HUES64 (cell line): Measurements from ENCODE around the gene MACROD2.
"Not testable (repeated sequence)": the region's sequence is repeated elsewhere in the genome, so short reads cannot be mapped to it uniquely, and the experiment has no call there.

Experiments
- H3K27ac ChIP-seq: 2 replicates; pipeline ENCODE4 v1.7.0; 2013; ENCODE audit warnings: low read depth, low read length, inconsistent platforms
- H3K27me3 ChIP-seq: 2 replicates; pipeline ENCODE4 v1.6.1; 2013; ENCODE audit warnings: mild to moderate bottlenecking, low read length; ENCODE audit not compliant: insufficient read depth
- H3K36me3 ChIP-seq: 2 replicates; pipeline ENCODE4 v1.6.1; 2013; ENCODE audit warnings: mild to moderate bottlenecking, low read length; ENCODE audit not compliant: insufficient read depth
- H3K4me1 ChIP-seq: 2 replicates; pipeline ENCODE4 v1.6.1; 2013; ENCODE audit warnings: mild to moderate bottlenecking, low read length, moderate library complexity; ENCODE audit not compliant: insufficient read depth
- H3K4me3 ChIP-seq: 2 replicates; pipeline ENCODE4 v1.5.1; 2013; ENCODE audit warnings: mild to moderate bottlenecking, low read length, moderate library complexity
- H3K9ac ChIP-seq: 2 replicates; pipeline ENCODE4 v1.6.1; 2013; ENCODE audit warnings: mild to moderate bottlenecking, low read depth, low read length
- H3K9me3 ChIP-seq: 2 replicates; pipeline ENCODE4 v1.6.1; 2013; ENCODE audit warnings: low read depth, low read length; ENCODE audit not compliant: insufficient read depth
- WGBS: fragments of 150-250, 120-280 bp; methylation state at CpG from one replicate; pipeline ENCODE4 v1.1.7; 2013; ENCODE audit warnings: missing lambda C conversion rate; 5-methylcytosine and 5-hydroxymethylcytosine counted together

Gene MACROD2

DNA sequence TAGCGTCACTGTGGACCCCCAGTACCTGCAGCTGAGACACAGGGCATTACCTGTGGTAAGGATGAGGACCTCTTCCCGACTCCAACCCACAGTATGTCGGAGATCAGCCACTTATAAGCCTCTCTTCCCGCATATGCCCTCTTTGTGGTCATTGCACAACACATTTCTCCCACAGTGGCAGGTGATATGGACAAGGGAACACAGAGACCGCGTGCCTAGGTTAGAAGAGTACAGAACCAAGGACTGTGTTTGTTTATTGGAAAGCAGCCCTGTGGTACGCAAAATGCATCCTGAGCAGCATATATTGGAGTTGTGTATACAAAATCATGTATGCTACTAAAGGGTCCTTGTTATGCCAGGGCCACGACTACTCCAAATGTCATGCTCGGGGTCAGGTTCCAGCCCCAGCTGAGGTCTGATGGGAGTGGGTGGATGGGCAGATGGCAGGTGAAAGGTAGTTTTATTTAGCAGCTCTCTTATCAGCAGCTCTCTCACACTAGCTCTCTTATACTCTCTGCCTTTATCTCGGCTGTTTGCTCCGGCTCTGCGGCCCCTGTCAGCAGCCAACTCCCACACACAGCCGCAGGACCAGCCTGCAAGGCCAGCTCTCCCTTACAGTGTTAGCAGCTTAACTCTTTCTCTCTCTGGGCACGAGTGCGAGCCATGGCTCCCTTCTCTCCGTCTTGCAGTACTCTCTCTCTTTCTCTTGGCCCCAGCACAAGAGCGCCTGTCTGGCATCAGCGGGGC, 2009.0 kb downstream of the MACROD2 start:
- Histone ChIP-seq H3K9me3 (no peaks in the 10 kb centered on the region), H3K4me1 (peaks cover 31% of the 10 kb centered on the region), H3K9ac (no peak overlapping the region), H3K27me3 (no peaks in the 10 kb centered on the region), H3K36me3 (no peaks in the 10 kb centered on the region), H3K27ac (no peak overlapping the region), H3K4me3 (no peak overlapping the region)
- WGBS = 87% methylated on average over 18 of the region's 18 CpGs

DNA sequence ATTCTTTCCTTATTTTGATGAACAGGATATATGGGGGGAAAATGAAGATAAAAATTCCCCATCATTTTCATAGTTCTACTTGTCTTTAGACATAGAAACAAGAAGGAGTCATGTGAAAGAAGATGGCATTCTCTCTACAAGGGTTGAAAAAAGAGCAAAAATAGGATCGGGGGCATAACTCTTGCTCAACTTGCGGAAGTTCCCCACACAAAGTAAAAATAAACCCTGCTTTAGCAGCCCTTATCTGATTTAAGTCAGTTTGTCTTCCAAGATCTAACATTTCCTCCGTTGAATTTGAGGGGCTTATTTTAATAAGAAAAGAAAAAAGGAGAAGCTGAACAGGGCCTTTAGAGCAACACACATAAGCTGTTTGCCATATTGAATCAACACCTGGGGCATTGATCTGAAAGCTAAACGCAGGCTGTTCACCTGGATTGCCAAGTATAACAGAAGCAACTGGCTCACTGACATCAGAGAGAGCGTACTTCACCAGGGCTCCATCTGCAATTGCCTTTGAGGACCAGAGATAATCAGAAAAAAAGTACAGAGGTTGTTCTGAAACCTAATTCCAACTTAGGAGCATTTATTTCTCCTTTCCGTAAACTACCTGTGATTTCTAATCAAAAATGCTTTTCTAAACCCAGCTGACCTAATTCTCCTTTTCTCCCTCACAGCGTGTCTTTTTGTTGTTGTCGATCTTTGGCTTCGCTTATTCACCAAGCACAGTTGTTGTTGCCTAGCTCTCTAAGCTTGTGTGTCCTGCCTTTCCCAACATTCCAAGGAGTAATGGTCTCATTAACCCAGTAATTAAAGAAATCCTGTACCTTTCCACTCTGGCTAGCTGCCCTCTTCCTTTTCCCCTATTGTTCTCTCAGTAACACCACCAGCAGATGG, 2010.0 kb downstream of the MACROD2 start:
- peaks cover 31% of the 10 kb centered on the region for H3K4me1 ChIP-seq
- WGBS = 52% methylated on average over 9 of the region's 9 CpGs
- H3K27ac ChIP-seq = peak overlapping the region; percentile 82
- no peaks in the 10 kb centered on the region for H3K36me3 ChIP-seq
- no peaks in the 10 kb centered on the region for H3K27me3 ChIP-seq
- H3K4me3 ChIP-seq = no peak overlapping the region
- H3K9ac ChIP-seq = peak overlapping the region; percentile 18; the same call in 1 of the 2 replicates
- H3K9me3 ChIP-seq = no peaks in the 10 kb centered on the region

DNA sequence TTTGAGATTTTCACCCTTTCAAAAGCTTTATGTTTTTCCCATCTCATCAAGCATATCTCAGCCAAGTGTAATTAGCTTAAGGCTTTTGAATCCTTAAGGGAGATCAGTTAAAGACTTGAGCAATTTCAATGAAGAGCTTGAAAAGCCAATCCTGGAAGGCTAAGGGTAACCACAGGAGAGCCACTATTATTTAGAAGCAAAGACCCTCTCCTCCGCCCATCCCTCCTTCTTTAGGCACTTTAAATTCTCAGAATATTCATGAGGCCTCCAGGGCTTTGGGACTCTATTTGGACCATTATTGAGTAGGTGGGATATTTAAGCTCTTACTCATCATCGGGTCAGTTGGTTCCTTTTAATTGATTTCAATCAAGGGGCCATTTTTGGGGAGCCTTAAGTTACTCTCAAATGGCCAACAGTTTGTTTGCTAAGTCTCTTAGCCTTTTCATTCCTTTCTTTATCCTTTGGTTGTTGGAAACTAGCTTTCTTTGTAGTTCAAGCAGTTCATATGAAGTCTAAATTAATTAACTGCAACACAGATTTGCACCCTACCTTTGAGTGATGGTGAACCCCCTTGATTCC, 2010.7 kb downstream of the MACROD2 start:
- Histone ChIP-seq H3K36me3 (no peaks in the 10 kb centered on the region), H3K4me3 (no peak overlapping the region), H3K9ac (0 out of 2 replicates have a peak overlapping the region, but pooled peaks have one; percentile 2), H3K9me3 (no peaks in the 10 kb centered on the region), H3K27ac (peak overlapping the region; percentile 82), H3K27me3 (no peaks in the 10 kb centered on the region), H3K4me1 (peaks cover 31% of the 10 kb centered on the region)
- 31% methylated on average over 2 of the region's 2 CpGs for WGBS

DNA sequence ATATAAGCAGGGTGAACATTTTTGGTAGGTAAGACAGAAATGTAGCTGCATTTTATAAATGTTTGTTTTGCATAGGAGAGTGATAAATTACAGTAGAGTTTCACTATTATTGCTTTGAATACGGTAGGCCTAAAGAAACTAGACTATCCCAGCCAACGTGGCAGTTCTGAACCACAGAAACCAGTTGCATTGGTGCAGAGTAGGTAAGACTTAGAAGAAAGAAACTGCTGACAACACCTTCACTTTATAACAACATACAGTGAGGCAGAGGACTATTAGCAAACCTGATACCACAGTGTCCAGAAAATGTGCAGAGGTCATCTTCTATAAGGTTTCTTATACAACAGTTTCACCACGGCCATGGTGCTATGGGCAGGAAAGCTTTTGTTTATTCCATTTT, 2011.8 kb downstream of the MACROD2 start:
- WGBS = 92% methylated on average over 2 of the region's 3 CpGs
- H3K9ac ChIP-seq = no peak overlapping the region
- no peaks in the 10 kb centered on the region for H3K36me3 ChIP-seq

DNA sequence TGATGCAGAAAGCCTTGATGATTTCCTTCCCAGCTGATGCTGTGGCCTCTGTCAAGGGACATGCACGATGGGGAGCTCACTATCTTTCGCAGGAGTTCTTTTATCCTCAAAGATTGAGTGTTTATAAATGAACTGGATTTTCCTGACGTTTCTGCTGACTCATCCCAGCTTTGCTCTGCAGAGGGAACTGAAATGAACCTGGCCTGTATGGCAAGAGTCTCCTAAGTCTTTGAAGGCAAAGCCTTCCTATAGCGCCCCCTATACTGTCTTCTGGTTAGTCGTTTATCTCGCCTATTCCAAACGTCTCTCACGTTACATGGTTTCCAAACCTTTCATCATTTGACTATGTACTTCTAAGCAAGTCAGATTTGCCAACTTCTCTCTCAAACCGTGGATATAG, 2012.6 kb downstream of the MACROD2 start:
- no peak overlapping the region for H3K4me3 ChIP-seq
- no peak overlapping the region for H3K9ac ChIP-seq
- peaks cover 31% of the 10 kb centered on the region for H3K4me1 ChIP-seq
- no peaks in the 10 kb centered on the region for H3K27me3 ChIP-seq
- no peaks in the 10 kb centered on the region for H3K9me3 ChIP-seq
- no peaks in the 10 kb centered on the region for H3K36me3 ChIP-seq
- WGBS = 85% methylated on average over 9 of the region's 9 CpGs
- H3K27ac ChIP-seq = no peak overlapping the region; the same call in 1 of the 2 replicates

More for the DNA sequence above, 2011.8 kb downstream of the MACROD2 start:
- Histone ChIP-seq H3K27me3 (no peaks in the 10 kb centered on the region), H3K27ac (no peak overlapping the region), H3K4me3 (no peak overlapping the region), H3K4me1 (peaks cover 31% of the 10 kb centered on the region), H3K9me3 (no peaks in the 10 kb centered on the region)

DNA sequence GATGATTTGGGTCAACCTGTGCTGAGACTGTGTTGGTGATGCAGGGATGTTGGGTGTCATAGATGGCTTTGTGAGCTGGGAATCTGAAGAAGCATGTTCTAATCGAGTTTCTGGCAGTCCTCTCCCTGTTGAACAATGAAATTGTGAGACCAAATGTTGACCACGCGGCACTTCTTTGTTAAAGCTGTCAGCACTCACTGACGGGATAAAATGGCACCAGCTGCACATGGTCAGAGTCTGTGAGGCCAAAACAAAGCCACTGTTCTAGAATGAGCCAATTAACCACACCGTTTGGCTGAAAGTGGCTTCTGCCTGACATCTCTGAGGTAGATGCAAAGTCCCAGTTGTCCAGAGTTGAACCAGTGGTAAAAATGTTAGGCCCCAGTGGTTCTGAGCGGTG, 2015.7 kb downstream of the MACROD2 start:
- Histone ChIP-seq H3K4me3 (no peak overlapping the region), H3K9me3 (no peaks in the 10 kb centered on the region), H3K4me1 (peaks cover 16% of the 10 kb centered on the region), H3K9ac (no peak overlapping the region), H3K27me3 (no peaks in the 10 kb centered on the region), H3K27ac (no peak overlapping the region), H3K36me3 (no peaks in the 10 kb centered on the region)
- WGBS = 95% methylated on average over 6 of the region's 6 CpGs

DNA sequence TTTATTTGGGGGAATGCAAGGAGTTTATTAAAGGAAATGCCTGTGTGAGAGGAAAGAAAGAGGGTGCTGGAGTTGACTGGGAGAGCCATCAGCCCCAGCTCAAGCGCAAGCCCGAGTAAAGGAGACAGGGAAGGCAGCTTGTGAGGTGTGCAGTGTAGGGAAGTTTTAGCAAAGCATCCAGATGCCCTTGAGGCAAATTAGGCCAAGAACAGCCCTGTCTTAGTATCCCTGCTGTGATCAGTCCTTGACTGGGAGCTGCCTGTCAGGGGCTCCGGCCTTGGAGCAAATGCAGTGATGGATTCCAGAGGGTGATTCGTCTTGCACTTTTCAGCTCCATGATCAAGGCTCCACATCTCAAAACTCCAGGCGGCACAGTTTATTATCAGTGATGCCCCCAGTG, 2016.2 kb downstream of the MACROD2 start:
- Histone ChIP-seq H3K4me1 (peaks cover 12% of the 10 kb centered on the region), H3K27me3 (no peaks in the 10 kb centered on the region), H3K4me3 (no peak overlapping the region), H3K27ac (no peak overlapping the region), H3K9me3 (no peaks in the 10 kb centered on the region), H3K36me3 (no peaks in the 10 kb centered on the region), H3K9ac (no peak overlapping the region)
- WGBS = 94% methylated on average over 5 of the region's 5 CpGs

DNA sequence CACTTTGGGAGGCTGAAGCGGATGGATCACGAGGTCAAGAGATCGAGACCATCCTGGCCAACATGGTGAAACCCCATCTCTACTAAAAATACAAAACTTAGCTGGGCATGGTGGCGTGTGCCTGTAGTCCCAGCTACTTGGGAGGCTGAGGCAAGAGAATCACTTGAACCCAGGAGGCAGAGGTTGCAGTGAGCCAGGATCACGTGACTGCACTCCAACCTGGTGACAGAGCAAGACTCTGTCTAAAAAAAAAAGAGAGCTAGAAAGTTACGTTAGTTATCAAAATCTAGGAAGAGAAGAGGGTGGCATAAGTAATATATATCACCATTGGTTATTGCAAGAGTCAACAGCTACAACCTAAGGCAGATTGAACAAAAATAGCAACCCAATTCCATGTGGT, 2017.6 kb downstream of the MACROD2 start:
- not testable (repeated sequence) for H3K9ac ChIP-seq, H3K4me1 ChIP-seq, H3K9me3 ChIP-seq, H3K4me3 ChIP-seq, H3K27me3 ChIP-seq, H3K27ac ChIP-seq, H3K36me3 ChIP-seq
- 83% methylated on average over 6 of the region's 6 CpGs for WGBS

DNA sequence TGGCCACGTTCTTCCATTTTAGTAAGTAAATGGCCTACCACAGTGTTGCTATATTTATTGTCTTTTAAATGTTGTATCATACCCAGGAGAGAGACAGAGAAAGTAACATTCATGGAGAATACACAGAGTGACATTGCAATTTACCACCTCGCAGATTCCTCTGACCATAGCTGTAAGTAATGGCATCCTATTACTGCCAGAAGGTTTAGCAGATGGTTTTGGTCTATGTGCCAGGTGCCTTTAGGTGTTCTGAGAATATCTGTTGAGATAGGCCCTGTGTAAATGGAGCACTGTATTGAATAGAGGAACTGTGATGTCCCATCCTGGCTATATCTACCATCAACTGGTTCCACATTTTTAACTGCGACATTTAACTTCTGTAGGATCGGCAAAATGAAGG, 2018.3 kb downstream of the MACROD2 start:
- WGBS = 97% methylated on average over 4 of the region's 4 CpGs
- H3K36me3 ChIP-seq = no peaks in the 10 kb centered on the region
- H3K27me3 ChIP-seq = no peaks in the 10 kb centered on the region
- H3K4me3 ChIP-seq = no peak overlapping the region
- H3K27ac ChIP-seq = no peak overlapping the region
- no peaks in the 10 kb centered on the region for H3K4me1 ChIP-seq
- no peaks in the 10 kb centered on the region for H3K9me3 ChIP-seq
- no peak overlapping the region for H3K9ac ChIP-seq

DNA sequence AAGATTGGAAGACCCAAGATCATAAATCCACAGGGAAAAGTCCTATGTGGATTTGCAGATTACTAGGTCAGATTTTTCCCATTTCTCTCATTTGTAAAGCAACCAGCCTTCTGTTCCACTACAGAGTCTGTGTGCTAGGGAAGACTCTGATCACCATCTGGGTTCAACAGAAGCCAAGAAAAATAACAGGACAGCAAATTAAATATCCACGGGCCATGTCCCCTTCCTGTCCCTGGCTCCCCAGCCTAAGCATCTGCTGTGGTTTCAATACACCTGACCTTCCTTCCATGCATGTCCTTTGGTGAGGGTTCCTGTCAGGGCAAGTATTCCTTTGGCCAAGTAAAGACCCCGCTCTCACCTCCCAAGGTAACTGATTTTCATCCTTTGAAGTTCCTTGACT, 2019.1 kb downstream of the MACROD2 start:
- Histone ChIP-seq H3K9ac (no peak overlapping the region), H3K36me3 (no peaks in the 10 kb centered on the region), H3K27me3 (no peaks in the 10 kb centered on the region), H3K4me1 (no peaks in the 10 kb centered on the region), H3K27ac (no peak overlapping the region), H3K4me3 (no peak overlapping the region), H3K9me3 (no peaks in the 10 kb centered on the region)
- 98% methylated on average over 2 of the region's 2 CpGs for WGBS

DNA sequence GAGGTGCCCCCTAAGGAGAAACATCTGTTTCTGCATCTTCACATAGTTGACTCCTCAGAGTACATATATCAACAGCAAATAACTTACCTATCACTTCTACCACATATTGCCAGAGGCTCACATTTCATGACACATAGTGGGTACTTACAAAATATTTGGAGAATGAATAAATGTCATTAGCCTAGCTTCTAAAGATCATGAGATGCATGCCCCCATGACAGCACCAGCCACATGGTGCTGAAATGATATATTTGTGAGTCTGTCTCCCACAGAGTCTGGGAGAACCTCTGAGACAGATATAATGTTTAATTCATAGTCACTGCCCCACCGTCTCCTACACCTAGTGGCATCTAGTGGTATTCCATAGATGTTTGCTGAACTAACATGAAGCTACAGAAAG, 2022.3 kb downstream of the MACROD2 start:
- Histone ChIP-seq H3K36me3 (no peaks in the 10 kb centered on the region), H3K27ac (no peak overlapping the region)

More for the DNA sequence above, 2022.3 kb downstream of the MACROD2 start:
- no CpG with 5 or more reads among the region's 1 CpG for WGBS
- Histone ChIP-seq H3K27me3 (no peaks in the 10 kb centered on the region), H3K4me3 (no peak overlapping the region), H3K9ac (no peak overlapping the region), H3K9me3 (no peaks in the 10 kb centered on the region), H3K4me1 (no peaks in the 10 kb centered on the region; the same call in 1 of the 2 replicates)
